ENCODE data around the gene NCAM2. TPM values are rescaled to one million over a fixed set of nuclear protein-coding genes. Genes with fewer than 3 reads are reported as not detected.
"Not testable (repeated sequence)": the region's sequence is repeated elsewhere in the genome, so short reads cannot be mapped to it uniquely, and the experiment has no call there.

NCAM2 gene
- total and polyA plus RNA-seq, 5 donors = 0.97 to 9.7 (median 8.2) TPM

DNA sequence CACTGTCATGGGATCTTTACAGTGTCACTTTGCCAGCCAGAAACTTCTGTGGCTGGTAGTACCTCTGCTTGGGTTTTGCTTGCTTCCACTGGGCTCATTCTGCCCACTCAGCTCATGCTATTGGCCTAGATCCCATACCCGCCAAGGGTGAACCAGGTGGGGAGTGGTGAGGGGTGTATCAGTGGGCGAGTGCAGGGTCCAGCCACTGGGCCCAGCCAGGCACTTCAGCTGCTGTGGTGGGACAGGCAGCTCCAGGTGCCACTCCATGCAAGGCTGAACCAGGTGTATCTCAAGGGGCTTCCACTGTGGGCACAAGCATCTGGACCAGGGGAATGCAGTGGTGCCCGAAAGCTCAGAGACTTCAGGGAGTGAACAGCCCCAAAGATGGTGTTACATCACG is 398.2 kb downstream of the NCAM2 start:
- Histone ChIP-seq H3K4me3 (ENCODE audit: low read length) (no peak overlapping the region), H3K27ac (ENCODE audit: low read length) (no peak overlapping the region), H3K9me3 (ENCODE audit: control insufficient read depth, low read length) (no peaks in the 10 kb centered on the region), H3K27me3 (ENCODE audit: control insufficient read depth, insufficient read depth) (no peaks in the 10 kb centered on the region), H3K4me1 (ENCODE audit: control insufficient read depth, insufficient read depth, low read length) (no peaks in the 10 kb centered on the region)
- DNase-seq (peak in 1 of 3 donors; percentile 9), ATAC-seq (peak in 1 of 2 donors; percentile 22)
- WGBS = 82% methylated on average over 4 of the region's 4 CpGs
- intact Hi-C loops (cut with DNase I) = no loop called here

- Histone ChIP-seq H3K4me3 (ENCODE audit: low read length) (no peak overlapping the region), H3K27ac (ENCODE audit: low read length) (no peak overlapping the region), H3K27me3 (ENCODE audit: control insufficient read depth, insufficient read depth) (no peaks in the 10 kb centered on the region), H3K9me3 (ENCODE audit: control insufficient read depth, low read length) (no peaks in the 10 kb centered on the region), H3K4me1 (ENCODE audit: control insufficient read depth, insufficient read depth, low read length) (no peaks in the 10 kb centered on the region)
- ATAC-seq (no peak), DNase-seq (peak in 1 of 3 donors; percentile 7)
- WGBS = 86% methylated on average over 7 of the region's 7 CpGs
- intact Hi-C loops (cut with DNase I) = no loop called here
Measured at GRCh38 chr21:21397464-21397863, 399.3 kb downstream of the NCAM2 start.

- Histone ChIP-seq H3K9me3 (ENCODE audit: control insufficient read depth, low read length) (no peaks in the 10 kb centered on the region), H3K27ac (ENCODE audit: low read length) (no peak overlapping the region), H3K27me3 (ENCODE audit: control insufficient read depth, insufficient read depth) (no peaks in the 10 kb centered on the region), H3K4me1 (ENCODE audit: control insufficient read depth, insufficient read depth, low read length) (no peaks in the 10 kb centered on the region), H3K4me3 (ENCODE audit: low read length) (no peak overlapping the region)
- ATAC-seq = no peak
- DNase-seq = no peak
- intact Hi-C loops (cut with DNase I) = no loop called here
Measured at GRCh38 chr21:21401444-21401843, 403.2 kb downstream of the NCAM2 start.

DNA sequence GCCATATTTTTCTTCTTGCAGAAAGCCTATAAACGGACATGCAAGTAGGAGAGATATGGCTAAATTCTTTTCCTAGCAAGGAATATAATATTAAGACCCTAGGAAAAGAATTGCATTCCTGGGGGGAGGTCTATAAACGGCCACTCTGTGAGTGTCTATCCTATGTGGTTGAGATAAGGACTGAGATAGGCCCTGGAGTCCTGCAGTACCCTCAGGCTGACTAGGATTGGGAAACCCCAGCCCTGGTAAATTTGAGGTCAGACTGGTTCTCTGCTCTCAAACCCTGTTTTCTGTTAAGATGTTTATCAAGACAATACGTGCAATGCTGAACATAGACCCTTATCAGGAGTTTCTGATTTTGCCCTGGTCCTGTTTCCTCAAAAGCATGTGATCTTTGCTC is 404.0 kb downstream of the NCAM2 start:
- H3K4me1 ChIP-seq (ENCODE audit: control insufficient read depth, insufficient read depth, low read length); ATAC-seq; H3K27ac ChIP-seq (ENCODE audit: low read length); H3K9me3 ChIP-seq (ENCODE audit: control insufficient read depth, low read length); intact Hi-C loops (cut with DNase I); DNase-seq; H3K27me3 ChIP-seq (ENCODE audit: control insufficient read depth, insufficient read depth); H3K4me3 ChIP-seq (ENCODE audit: low read length): not testable (repeated sequence)
- WGBS = 72% methylated on average over 3 of the region's 3 CpGs

- intact Hi-C loops (cut with DNase I); H3K27ac ChIP-seq (ENCODE audit: low read length); DNase-seq; H3K27me3 ChIP-seq (ENCODE audit: control insufficient read depth, insufficient read depth); H3K4me1 ChIP-seq (ENCODE audit: control insufficient read depth, insufficient read depth, low read length); H3K4me3 ChIP-seq (ENCODE audit: low read length); ATAC-seq; H3K9me3 ChIP-seq (ENCODE audit: control insufficient read depth, low read length): not testable (repeated sequence)
- whole genome bisulfite sequencing = 61% methylated on average over 5 of the region's 5 CpGs
Measured at GRCh38 chr21:21404261-21404660, 406.1 kb downstream of the NCAM2 start.

DNA sequence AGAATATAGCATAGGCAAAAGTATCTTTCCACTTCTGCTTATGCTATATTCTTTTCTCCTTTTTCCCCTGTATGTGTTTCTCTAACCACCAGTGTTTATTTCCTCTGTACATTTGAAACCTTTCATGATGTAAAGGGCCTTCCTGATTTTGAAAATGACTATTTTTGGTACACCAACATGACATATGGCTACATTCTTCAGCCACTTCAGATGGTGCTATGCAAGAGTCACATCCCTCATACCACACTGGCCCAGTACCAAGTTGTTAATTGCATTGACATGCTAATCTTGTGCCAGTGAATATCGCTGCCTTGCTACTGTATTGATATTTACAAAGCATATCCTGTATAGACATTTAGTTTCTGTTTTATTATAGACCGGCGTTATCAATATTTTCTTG is 408.7 kb downstream of the NCAM2 start:
- H3K27ac ChIP-seq (ENCODE audit: low read length) = no peak overlapping the region
- H3K27me3 ChIP-seq (ENCODE audit: control insufficient read depth, insufficient read depth) = no peaks in the 10 kb centered on the region
- 82% methylated on average over 3 of the region's 3 CpGs for WGBS
- H3K4me1 ChIP-seq (ENCODE audit: control insufficient read depth, insufficient read depth, low read length) = no peaks in the 10 kb centered on the region
- DNase-seq (no peak), ATAC-seq (no peak)
- no peaks in the 10 kb centered on the region for H3K9me3 ChIP-seq (ENCODE audit: control insufficient read depth, low read length)
- H3K4me3 ChIP-seq (ENCODE audit: low read length) = no peak overlapping the region
- intact Hi-C loops (cut with DNase I) = no loop called here

- Histone ChIP-seq H3K9me3 (ENCODE audit: control insufficient read depth, low read length) (no peaks in the 10 kb centered on the region), H3K27ac (ENCODE audit: low read length) (no peak overlapping the region), H3K4me1 (ENCODE audit: control insufficient read depth, insufficient read depth, low read length) (no peaks in the 10 kb centered on the region), H3K4me3 (ENCODE audit: low read length) (no peak overlapping the region), H3K27me3 (ENCODE audit: control insufficient read depth, insufficient read depth) (no peaks in the 10 kb centered on the region)
- ATAC-seq (no peak), DNase-seq (no peak)
- intact Hi-C loops (cut with DNase I) = no loop called here
- WGBS = 80% methylated on average over 6 of the region's 6 CpGs
Measured at GRCh38 chr21:21412096-21412495, 413.9 kb downstream of the NCAM2 start.

DNA sequence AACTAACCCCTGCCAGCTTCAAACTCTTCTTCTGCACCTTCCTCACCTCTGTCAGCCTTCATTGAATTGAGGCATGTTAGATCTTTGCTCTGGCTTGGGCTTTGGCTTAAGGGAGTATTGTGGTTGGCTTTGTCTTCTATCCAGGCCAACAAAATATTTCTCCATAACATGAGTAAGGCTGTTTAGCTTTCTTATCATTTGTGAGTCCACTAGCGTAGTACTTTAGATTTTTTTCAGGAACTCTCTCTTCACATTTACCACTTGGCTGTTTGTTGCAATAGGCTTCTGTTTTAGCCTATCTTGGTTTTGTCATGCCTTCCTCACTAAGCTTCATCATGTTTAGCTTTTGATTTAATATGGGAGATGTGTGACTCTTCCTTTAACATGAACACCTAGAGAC is 417.5 kb downstream of the NCAM2 start:
- no peaks in the 10 kb centered on the region for H3K4me1 ChIP-seq (ENCODE audit: control insufficient read depth, insufficient read depth, low read length)
- intact Hi-C loops (cut with DNase I) = no loop called here
- H3K4me3 ChIP-seq (ENCODE audit: low read length) = no peak overlapping the region
- no peak for ATAC-seq
- WGBS = 72% methylated on average over 1 of the region's 1 CpG
- no peak overlapping the region for H3K27ac ChIP-seq (ENCODE audit: low read length)
- DNase-seq = no peak
- no peaks in the 10 kb centered on the region for H3K27me3 ChIP-seq (ENCODE audit: control insufficient read depth, insufficient read depth)
- no peaks in the 10 kb centered on the region for H3K9me3 ChIP-seq (ENCODE audit: control insufficient read depth, low read length)

DNA sequence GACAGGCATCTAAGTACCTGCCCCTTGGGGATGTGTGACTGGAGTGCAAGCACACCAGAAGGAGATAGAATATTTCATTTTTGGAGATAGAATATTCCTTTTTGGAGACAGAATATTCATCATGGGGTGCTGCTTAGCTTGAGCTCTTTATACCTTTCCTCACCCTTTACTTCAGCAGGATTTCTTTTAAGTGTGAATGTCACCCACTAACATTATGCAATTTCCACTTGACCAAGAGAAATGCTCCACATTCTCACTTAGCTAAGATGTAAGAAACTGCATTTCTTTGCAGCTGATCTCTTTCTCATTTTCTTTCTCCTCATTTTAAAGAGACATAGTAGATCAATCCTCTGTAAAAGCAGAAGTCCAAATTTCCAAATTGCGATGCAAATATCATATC is 436.7 kb downstream of the NCAM2 start:
- no peak overlapping the region for H3K27ac ChIP-seq (ENCODE audit: low read length)
- no peaks in the 10 kb centered on the region for H3K27me3 ChIP-seq (ENCODE audit: control insufficient read depth, insufficient read depth)
- no peak for ATAC-seq
- H3K4me1 ChIP-seq (ENCODE audit: control insufficient read depth, insufficient read depth, low read length) = no peaks in the 10 kb centered on the region
- no peak overlapping the region for H3K4me3 ChIP-seq (ENCODE audit: low read length)
- DNase-seq = peak in 1 of 3 donors; percentile 9
- 91% methylated on average over 1 of the region's 1 CpG for WGBS
- no peaks in the 10 kb centered on the region for H3K9me3 ChIP-seq (ENCODE audit: control insufficient read depth, low read length)
- intact Hi-C loops (cut with DNase I) = no loop called here

- DNase-seq (no peak), ATAC-seq (no peak)
- Histone ChIP-seq H3K9me3 (ENCODE audit: control insufficient read depth, low read length) (no peaks in the 10 kb centered on the region), H3K27me3 (ENCODE audit: control insufficient read depth, insufficient read depth) (no peaks in the 10 kb centered on the region), H3K4me1 (ENCODE audit: control insufficient read depth, insufficient read depth, low read length) (no peaks in the 10 kb centered on the region), H3K4me3 (ENCODE audit: low read length) (no peak overlapping the region), H3K27ac (ENCODE audit: low read length) (no peak overlapping the region)
- intact Hi-C loops (cut with DNase I) = no loop called here
- 37% methylated on average over 1 of the region's 1 CpG for WGBS
Measured at GRCh38 chr21:21436012-21436534, 437.9 kb downstream of the NCAM2 start.

DNA sequence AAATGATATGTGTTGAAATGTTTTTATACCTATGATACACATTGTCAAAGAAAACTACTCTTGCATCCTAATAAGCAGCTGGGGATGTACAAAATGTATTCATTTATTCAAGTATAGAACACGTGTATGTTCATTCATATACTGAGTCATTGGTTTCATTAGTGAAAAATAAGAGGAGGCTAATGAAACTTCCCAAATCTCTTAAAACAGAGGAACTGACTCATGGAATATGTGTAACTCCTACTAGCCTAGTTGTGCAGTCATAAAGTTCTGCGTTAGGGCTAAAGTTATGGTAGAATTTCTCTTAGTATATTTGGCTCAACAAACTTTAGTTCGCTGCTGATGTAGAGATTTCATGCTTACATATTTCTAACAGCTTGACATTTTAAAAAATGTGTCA is 441.6 kb downstream of the NCAM2 start:
- 86% methylated on average over 3 of the region's 3 CpGs for WGBS
- H3K4me1 ChIP-seq (ENCODE audit: control insufficient read depth, insufficient read depth, low read length) = no peaks in the 10 kb centered on the region

DNA sequence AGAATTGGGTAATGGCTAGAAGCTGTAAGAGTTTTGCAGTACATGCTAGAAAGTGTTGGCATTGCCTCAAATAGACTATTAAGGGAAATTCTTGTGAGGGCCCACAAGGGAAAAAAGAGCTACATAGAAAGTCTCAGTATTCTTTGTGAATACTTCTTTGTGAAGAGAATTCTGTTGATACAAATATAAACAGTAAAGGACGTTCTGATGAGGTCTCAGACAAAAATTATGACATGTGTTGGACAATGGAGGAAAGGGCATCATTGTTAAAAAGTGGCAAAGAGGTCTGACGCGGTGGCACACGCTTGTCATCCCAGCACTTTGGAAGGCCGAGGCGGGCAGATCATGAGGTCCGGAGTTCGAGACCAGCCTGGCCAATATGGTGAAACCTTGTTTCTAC is 458.9 kb downstream of the NCAM2 start:
- H3K9me3 ChIP-seq (ENCODE audit: control insufficient read depth, low read length) = no peaks in the 10 kb centered on the region
- H3K4me1 ChIP-seq (ENCODE audit: control insufficient read depth, insufficient read depth, low read length) = no peaks in the 10 kb centered on the region
- intact Hi-C loops (cut with DNase I) = no loop called here
- H3K4me3 ChIP-seq (ENCODE audit: low read length) = no peak overlapping the region
- H3K27ac ChIP-seq (ENCODE audit: low read length) = no peak overlapping the region
- WGBS = 89% methylated on average over 8 of the region's 8 CpGs
- no peak for ATAC-seq
- H3K27me3 ChIP-seq (ENCODE audit: control insufficient read depth, insufficient read depth) = no peaks in the 10 kb centered on the region
- peak in 1 of 3 donors; percentile 20 for DNase-seq

More for the DNA sequence above, 441.6 kb downstream of the NCAM2 start:
- no peak overlapping the region for H3K27ac ChIP-seq (ENCODE audit: low read length)
- no peaks in the 10 kb centered on the region for H3K27me3 ChIP-seq (ENCODE audit: control insufficient read depth, insufficient read depth)
- no peak overlapping the region for H3K4me3 ChIP-seq (ENCODE audit: low read length)
- DNase-seq (no peak), ATAC-seq (no peak)
- intact Hi-C loops (cut with DNase I) = no loop called here
- H3K9me3 ChIP-seq (ENCODE audit: control insufficient read depth, low read length) = no peaks in the 10 kb centered on the region

Data from right cardiac atrium (tissue), 5 donors.